Fibroblast of villous mesenchyme (primary cell): Measurements from ENCODE around the gene TXNL1. TPM values are rescaled to one million over a fixed set of nuclear protein-coding genes. Genes with fewer than 3 reads are reported as not detected.
"Not testable (repeated sequence)": the region's sequence is repeated elsewhere in the genome, so short reads cannot be mapped to it uniquely, and the experiment has no call there.

ENCODE experiments used
- DNase-seq: peaks from one replicate; pipeline ENCODE4 v3.0.0-alpha.2; 2010; ENCODE audit warnings: low read depth
- H3K4me3 ChIP-seq: 2 replicates; pipeline ENCODE4 v1.5.1; 2011; ENCODE audit warnings: low read depth, mild to moderate bottlenecking, low read length
- CTCF ChIP-seq: IDR thresholded peaks from 2 replicates; pipeline ENCODE4 v1.5.1; 2012; ENCODE audit warnings: low read depth, mild to moderate bottlenecking, low read length; ENCODE audit not compliant: insufficient read depth
- total RNA-seq: library from RNA; depleted of rRNA; stranded (reverse); fragments of >200 nt; gene quantifications from 2 replicates; pipeline ENCODE4 v1.2.3, GENCODE V29; 2012

Gene TXNL1
- total RNA-seq, 1 donor: 33.2 TPM

DNA sequence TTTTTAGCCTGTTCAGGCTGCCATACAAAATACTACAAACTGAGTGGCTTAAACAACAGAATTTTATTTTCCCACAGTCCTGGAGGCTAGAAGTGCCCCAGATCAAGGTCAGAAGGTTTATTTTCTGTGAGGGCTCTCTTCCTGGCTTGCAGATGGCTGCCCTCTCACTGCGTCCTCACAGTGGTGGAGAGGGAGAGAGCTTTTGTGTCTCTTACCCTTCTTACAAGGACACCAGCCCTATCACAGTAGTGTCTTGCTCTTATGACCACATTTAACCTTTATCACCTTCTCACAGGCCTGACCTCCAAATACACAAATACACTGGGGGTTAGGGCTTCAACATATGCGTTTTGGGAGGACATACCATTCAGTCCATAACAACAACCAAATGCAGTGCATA is 24.5 kb upstream of the TXNL1 start:
- H3K4me3 ChIP-seq: no peak overlapping the region
- TF ChIP-seq CTCF: no peak
- no peak for DNase-seq

DNA sequence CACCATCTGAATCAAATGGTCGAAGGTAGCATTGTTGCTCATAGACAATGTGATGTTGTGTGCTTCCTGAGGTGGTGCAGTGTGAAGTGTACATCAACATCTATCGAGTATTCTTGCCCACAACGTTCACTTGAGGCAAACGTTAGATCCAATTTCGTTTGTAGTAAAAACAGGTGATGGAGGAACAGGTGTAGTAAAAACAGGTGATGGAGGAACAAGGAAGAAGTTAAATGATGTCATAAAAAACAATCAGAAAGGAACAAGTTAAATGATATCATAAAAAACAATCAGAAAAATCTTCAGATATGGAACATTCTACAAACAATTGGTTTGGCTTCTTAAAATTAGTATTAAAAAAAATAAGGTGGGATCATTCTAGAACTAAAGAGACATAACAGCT is 24.1 kb upstream of the TXNL1 start:
- DNase-seq: no peak
- no peak for TF ChIP-seq CTCF
- H3K4me3 ChIP-seq: no peak overlapping the region

DNA sequence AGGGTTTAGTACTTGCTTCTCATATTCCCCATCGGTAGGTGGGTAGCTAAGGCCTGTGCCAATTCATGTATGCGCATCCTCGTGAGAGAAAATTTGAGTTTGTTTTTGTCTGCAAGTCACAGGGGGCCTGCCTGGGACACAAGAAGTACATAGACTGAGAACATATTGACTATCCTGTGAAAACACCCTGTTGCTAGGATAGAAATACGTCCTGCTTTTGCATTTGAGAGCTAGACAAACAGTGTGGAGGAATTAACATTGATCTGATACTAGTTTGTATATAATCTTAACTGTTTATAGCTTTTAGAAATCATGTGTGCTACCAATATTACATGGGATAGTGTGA is 23.6 kb upstream of the TXNL1 start:
- TF ChIP-seq CTCF: no peak

GRCh38 chr18:56661360-56662062 is 23.1 kb upstream of the TXNL1 start:
- no peak for TF ChIP-seq CTCF
- DNase-seq: peak; percentile 26
- no peak overlapping the region for H3K4me3 ChIP-seq

More for the DNA sequence above, 23.6 kb upstream of the TXNL1 start:
- no peak overlapping the region for H3K4me3 ChIP-seq
- no peak for DNase-seq

DNA sequence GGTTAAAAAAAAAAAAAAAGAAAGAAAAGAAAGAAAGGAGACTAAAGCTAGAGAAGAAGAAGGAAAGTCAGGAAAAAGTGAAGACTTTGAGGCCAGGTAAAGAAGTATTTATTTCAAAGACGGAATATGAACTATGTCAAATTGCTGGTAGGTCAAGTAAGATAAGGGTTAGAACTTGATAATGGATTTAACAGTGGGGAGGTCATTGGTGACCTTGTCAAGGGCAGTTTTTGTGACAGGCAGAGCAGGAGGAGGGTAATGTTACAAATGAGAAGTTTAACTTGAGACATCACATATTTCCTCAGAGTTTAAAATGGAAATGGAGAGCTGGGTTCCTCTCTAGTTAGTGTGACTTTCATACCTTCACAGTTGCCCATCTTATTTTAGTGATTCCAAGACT is 22.3 kb upstream of the TXNL1 start:
- DNase-seq: no peak
- H3K4me3 ChIP-seq: no peak overlapping the region
- TF ChIP-seq CTCF: no peak

- no peak for DNase-seq
- TF ChIP-seq CTCF: no peak
- no peak overlapping the region for H3K4me3 ChIP-seq
Observed at GRCh38 chr18:56659111-56659510, 20.7 kb upstream of the TXNL1 start.

- no peak overlapping the region for H3K4me3 ChIP-seq
- TF ChIP-seq CTCF: no peak
- no peak for DNase-seq
Observed at GRCh38 chr18:56658261-56658660, 19.9 kb upstream of the TXNL1 start.

DNA sequence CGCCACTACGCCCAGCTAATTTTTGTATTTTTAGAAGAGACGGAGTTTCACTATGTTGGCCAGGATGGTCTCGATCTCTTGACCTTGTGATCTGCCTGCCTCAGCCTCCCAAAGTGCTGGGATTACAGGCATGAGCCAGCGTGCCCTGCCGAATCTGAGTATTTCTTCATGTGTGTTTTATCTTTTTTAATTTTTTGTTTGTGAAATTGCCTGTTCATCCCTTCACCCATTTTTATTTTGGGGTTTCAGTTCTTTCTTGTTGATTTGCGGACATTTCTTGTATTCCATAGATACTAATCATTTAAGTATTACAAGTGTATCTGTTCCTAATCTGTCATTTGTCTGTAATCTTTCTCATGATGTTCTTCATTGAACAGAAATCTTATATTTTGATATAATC is 15.9 kb upstream of the TXNL1 start:
- DNase-seq, H3K4me3 ChIP-seq: not testable (repeated sequence)
